ENCODE data around the gene RFESD. TPM values are rescaled to one million over a fixed set of nuclear protein-coding genes. Genes with fewer than 3 reads are reported as not detected.

RFESD gene
- total RNA-seq, 2 donors from 2014 or later: 7.8 to 8.9 TPM

Other genes starting within 250 kb of the RFESD start
- gene SKIC3, start 91.8 kb upstream of the RFESD start, total RNA-seq: 100 to 1,000 TPM in 1 of 2 donors, 10 to 100 TPM in 1; 70.7 to 109 TPM
- gene ARSK, start 91.7 kb upstream of the RFESD start, total RNA-seq: 1 to 10 TPM; 6.0 to 8.7 TPM
- gene GPR150, start 26.7 kb upstream of the RFESD start, total RNA-seq: under 1 TPM; 0.39 to 0.74 TPM
- not detected for gene SPATA9, start 36.2 kb downstream of the RFESD start, total RNA-seq
- gene RHOBTB3, start 84.6 kb downstream of the RFESD start, total RNA-seq: 1 to 10 TPM; 6.6 to 9.7 TPM
- gene GLRX, start 175.9 kb downstream of the RFESD start, total RNA-seq: 10 to 100 TPM; 28.4 to 48.4 TPM